ENCODE measurements around the gene CD9. TPM values are rescaled to one million over a fixed set of nuclear protein-coding genes. Genes with fewer than 3 reads are reported as not detected.
A peak's percentile ranks its signal among the peaks of the same experiment; 100 is the strongest.

The CD9 gene
- polyA plus RNA-seq, 1 of the 3 experiments (the other 2 are of a cell fraction) = 76.6 TPM

DNA sequence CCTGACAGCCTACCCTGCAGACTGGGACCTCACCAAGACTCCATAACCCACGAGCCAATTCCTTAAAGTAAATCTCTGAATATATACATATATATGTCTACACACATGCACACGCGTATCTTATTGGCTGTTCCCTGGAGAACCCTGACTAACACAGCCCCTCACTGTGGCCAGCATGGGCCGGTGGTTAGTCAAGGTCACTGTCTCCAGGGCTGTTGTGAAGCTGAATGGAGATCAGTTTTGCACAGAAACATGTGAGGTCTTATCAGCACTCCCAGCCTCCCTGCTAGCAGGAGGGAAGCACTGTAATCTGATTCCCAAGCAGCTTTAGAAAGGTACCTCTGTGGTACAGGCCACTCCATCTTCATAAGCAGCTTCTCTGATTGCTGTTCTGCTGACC lies 63.7 kb downstream of the CD9 start:
- 80% methylated on average over 4 of the region's 4 CpGs for WGBS (ENCODE audit: low lambda C conversion rate)
- peaks cover 0 to 43% of the 10 kb centered on the region in 2 experiments; a peak in 1 of 4 replicates for H3K4me1 ChIP-seq (ENCODE audit: control insufficient read depth in 1 of 2, insufficient read depth in 2 of 2, low read depth in 1 of 2, low read length in 1 of 2)
- H3F3A ChIP-seq (replicated peaks; ENCODE audit: insufficient read depth) = no peaks in the 10 kb centered on the region
- no peaks in the 10 kb centered on the region for H3K9me3 ChIP-seq
- H3K9ac ChIP-seq = no peak overlapping the region
- TF ChIP-seq RAD21 (IDR thresholded peaks at IDR 0.05; ENCODE audit: low read length) (peak; percentile 32; the same call in 1 of the 2 replicates), EP300 (IDR thresholded peaks at IDR 0.05; ENCODE audit: borderline replicate concordance in 1 of 2, low read depth in 1 of 2, low read length in 1 of 2) (peak in 1 of 2 experiments; percentile 52; a peak in 1 of 4 replicates), FOXJ3 (CRISPR knock-in tag; IDR thresholded peaks at IDR 0.05) (0 out of 2 replicates have a peak, but pooled peaks have one; percentile 10), RCOR1 (IDR thresholded peaks at IDR 0.05; ENCODE audit: low read length) (peak; percentile 43; the same call in 1 of the 2 replicates), MXI1 (IDR thresholded peaks at IDR 0.05; ENCODE audit: low read depth, low read length) (peak; percentile 41; the same call in 1 of the 2 replicates), GATA2 (CRISPR knock-in tag; IDR thresholded peaks at IDR 0.05) (peak; percentile 84)
- TF ChIP-seq, protein P1, sequence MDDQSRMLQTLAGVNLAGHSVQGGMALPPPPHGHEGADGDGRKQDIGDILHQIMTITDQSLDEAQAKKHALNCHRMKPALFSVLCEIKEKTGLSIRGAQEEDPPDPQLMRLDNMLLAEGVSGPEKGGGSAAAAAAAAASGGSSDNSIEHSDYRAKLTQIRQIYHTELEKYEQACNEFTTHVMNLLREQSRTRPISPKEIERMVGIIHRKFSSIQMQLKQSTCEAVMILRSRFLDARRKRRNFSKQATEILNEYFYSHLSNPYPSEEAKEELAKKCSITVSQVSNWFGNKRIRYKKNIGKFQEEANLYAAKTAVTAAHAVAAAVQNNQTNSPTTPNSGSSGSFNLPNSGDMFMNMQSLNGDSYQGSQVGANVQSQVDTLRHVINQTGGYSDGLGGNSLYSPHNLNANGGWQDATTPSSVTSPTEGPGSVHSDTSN (IDR thresholded peaks at IDR 0.05) = no peak
- TF ChIP-seq, protein P2, sequence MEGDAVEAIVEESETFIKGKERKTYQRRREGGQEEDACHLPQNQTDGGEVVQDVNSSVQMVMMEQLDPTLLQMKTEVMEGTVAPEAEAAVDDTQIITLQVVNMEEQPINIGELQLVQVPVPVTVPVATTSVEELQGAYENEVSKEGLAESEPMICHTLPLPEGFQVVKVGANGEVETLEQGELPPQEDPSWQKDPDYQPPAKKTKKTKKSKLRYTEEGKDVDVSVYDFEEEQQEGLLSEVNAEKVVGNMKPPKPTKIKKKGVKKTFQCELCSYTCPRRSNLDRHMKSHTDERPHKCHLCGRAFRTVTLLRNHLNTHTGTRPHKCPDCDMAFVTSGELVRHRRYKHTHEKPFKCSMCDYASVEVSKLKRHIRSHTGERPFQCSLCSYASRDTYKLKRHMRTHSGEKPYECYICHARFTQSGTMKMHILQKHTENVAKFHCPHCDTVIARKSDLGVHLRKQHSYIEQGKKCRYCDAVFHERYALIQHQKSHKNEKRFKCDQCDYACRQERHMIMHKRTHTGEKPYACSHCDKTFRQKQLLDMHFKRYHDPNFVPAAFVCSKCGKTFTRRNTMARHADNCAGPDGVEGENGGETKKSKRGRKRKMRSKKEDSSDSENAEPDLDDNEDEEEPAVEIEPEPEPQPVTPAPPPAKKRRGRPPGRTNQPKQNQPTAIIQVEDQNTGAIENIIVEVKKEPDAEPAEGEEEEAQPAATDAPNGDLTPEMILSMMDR (IDR thresholded peaks at IDR 0.05) = no peak
- H3K27me3 ChIP-seq (ENCODE audit: insufficient read depth) = no peaks in the 10 kb centered on the region
- H3K4me3 ChIP-seq (ENCODE audit: low read depth in 2 of 2, low read length in 1 of 2) = no peak overlapping the region
- ChIA-PET POLR2A (interaction anchor here (1.5 to 1.8 kb wide), 2 partner anchors 14 to 17 kb away, joined by 6 to 7 read pairs; no protein-coding TSS in a partner anchor), CTCF (interaction anchor here (0.8 to 3.3 kb wide), 10 partner anchors 10 to 276 kb away, joined by 3 to 29 read pairs (median 4); no protein-coding TSS in a partner anchor)
- no peak overlapping the region for H2AFZ ChIP-seq (ENCODE audit: low read depth)
- no peaks in the 10 kb centered on the region for H4K20me1 ChIP-seq (ENCODE audit: insufficient read depth)
- DNase-seq = peak; percentile 68
- peak overlapping the region in 1 of 2 experiments; percentile 82; a peak in 2 of 4 replicates for H3K27ac ChIP-seq (ENCODE audit: low read depth in 2 of 2, low read length in 1 of 2)
- no peaks in the 10 kb centered on the region for H3K9me2 ChIP-seq
- H3K36me3 ChIP-seq (replicated peaks in 1 of 2; ENCODE audit: control insufficient read depth in 1 of 2, insufficient read depth in 2 of 2, low read length in 1 of 2) = no peaks in the 10 kb centered on the region
- no peaks in the 10 kb centered on the region for H3K79me2 ChIP-seq (ENCODE audit: insufficient read depth)
- H3K4me2 ChIP-seq = no peak overlapping the region

DNA sequence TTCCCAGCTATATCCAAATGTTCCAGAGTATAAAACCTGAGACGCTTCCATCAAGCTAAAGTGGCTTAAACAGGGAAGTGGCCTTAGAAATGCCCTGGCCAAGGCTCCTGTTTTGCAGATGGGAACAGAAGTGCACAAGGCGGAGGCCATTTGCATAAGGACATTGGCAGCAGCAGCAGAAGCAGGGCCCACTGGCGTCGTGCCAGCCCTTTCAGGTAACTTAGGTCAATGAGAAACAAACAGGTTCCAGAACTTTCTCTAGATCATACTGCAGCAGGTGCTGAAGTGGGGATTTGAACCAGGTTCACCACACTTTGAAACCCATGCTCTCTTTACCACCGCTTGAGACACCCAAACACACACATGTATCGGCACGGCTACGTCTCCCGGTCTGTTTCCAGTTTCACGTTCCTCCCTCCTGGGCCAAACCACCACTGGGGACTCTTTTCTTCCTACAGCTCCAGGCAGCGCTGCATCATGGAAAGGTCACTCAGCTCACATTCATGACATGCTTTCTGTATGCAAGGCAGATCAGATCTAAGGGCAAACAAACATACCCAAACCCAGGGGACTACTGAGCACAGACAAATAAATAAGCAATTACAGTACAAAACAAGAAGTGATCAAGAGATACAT lies 64.3 kb downstream of the CD9 start:
- peaks cover 0 to 43% of the 10 kb centered on the region in 2 experiments; a peak in 1 of 4 replicates for H3K4me1 ChIP-seq (ENCODE audit: control insufficient read depth in 1 of 2, insufficient read depth in 2 of 2, low read depth in 1 of 2, low read length in 1 of 2)
- no peaks in the 10 kb centered on the region for H3K9me3 ChIP-seq
- no peaks in the 10 kb centered on the region for H3K9me2 ChIP-seq
- H3K9ac ChIP-seq = no peak overlapping the region
- H3K79me2 ChIP-seq (ENCODE audit: insufficient read depth) = no peaks in the 10 kb centered on the region
- ChIA-PET CTCF (interaction anchor here (0.8 to 3.3 kb wide), 10 partner anchors 9 to 276 kb away, joined by 3 to 29 read pairs (median 4); no protein-coding TSS in a partner anchor), POLR2A (interaction anchor here (1.5 to 1.8 kb wide), 2 partner anchors 14 to 18 kb away, joined by 6 to 7 read pairs; no protein-coding TSS in a partner anchor)
- H3K4me2 ChIP-seq = no peak overlapping the region
- H2AFZ ChIP-seq (ENCODE audit: low read depth) = no peak overlapping the region
- peak overlapping the region in 1 of 2 experiments; percentile 82; a peak in 2 of 4 replicates for H3K27ac ChIP-seq (ENCODE audit: low read depth in 2 of 2, low read length in 1 of 2)
- no peaks in the 10 kb centered on the region for H3K27me3 ChIP-seq (ENCODE audit: insufficient read depth)
- 93% methylated on average over 11 of the region's 11 CpGs for WGBS (ENCODE audit: low lambda C conversion rate)
- H4K20me1 ChIP-seq (ENCODE audit: insufficient read depth) = no peaks in the 10 kb centered on the region
- no peak overlapping the region for H3K4me3 ChIP-seq (ENCODE audit: low read depth in 2 of 2, low read length in 1 of 2)
- no peaks in the 10 kb centered on the region for H3F3A ChIP-seq (replicated peaks; ENCODE audit: insufficient read depth)
- TF ChIP-seq, protein P3, sequence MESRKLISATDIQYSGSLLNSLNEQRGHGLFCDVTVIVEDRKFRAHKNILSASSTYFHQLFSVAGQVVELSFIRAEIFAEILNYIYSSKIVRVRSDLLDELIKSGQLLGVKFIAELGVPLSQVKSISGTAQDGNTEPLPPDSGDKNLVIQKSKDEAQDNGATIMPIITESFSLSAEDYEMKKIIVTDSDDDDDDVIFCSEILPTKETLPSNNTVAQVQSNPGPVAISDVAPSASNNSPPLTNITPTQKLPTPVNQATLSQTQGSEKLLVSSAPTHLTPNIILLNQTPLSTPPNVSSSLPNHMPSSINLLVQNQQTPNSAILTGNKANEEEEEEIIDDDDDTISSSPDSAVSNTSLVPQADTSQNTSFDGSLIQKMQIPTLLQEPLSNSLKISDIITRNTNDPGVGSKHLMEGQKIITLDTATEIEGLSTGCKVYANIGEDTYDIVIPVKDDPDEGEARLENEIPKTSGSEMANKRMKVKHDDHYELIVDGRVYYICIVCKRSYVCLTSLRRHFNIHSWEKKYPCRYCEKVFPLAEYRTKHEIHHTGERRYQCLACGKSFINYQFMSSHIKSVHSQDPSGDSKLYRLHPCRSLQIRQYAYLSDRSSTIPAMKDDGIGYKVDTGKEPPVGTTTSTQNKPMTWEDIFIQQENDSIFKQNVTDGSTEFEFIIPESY (IDR thresholded peaks at IDR 0.05; ENCODE audit: borderline replicate concordance, low read depth) = no peak
- 0 out of 2 replicates have a peak, but pooled peaks have one; percentile 6 for TF ChIP-seq FOXJ3 (CRISPR knock-in tag; IDR thresholded peaks at IDR 0.05)
- H3K36me3 ChIP-seq (replicated peaks in 1 of 2; ENCODE audit: control insufficient read depth in 1 of 2, insufficient read depth in 2 of 2, low read length in 1 of 2) = no peaks in the 10 kb centered on the region
- no peak for DNase-seq
